ENCODE data around the gene CNN2.

Gene CNN2

DNA sequence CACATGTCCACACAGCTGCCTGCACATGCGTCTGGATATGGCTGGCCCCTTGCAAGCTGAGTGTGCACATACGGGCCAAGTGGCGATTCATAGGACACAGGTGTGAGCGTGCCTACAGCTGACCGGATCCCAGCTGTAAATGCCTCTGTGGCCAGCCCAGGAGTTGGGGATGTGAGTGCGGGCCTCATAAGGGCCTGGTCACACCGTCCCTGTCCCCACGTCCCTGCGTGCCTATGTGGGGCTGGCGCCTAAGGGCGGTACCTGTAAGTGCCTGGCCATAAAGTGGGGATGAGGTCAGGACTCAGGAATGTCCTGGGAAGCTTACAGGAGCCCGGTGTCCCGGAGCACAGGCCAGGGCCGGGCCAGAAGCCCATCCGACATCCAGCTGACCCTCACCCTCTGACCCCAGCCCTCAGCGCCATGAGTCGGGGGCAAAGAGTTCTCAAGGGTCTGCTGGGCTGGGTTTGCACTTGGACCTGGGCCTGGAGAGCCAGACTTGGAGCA lies 39.2 kb downstream of the CNN2 start:
- no peak for DNase-seq (ENCODE audit: low read depth in 2 of 2)

DNA sequence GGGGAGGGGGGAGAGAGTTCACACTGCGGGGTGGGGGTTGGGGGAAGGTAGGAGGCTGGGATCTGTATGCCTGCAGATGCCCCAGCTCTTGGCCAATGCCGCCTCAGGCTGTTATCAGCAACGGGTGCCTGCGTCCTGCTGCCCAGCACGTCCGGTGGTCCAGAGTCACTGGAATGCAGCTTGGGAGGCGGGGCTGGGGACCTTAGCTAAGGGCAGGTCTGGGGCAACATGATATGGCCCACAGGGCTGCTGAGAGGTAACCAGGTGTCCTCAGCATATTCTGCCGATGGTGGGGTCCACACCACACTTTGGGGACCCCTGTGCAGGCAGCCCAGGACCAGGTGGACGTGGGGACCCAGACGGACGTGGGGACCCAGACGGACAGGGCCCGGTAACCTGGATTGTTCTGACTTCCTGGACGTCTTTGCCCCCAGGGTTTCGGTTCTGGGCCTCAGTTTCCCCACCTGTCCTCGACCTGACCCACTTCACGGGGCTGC lies 39.9 kb downstream of the CNN2 start:
- DNase-seq (ENCODE audit: low read depth in 2 of 2), result no peak

DNA sequence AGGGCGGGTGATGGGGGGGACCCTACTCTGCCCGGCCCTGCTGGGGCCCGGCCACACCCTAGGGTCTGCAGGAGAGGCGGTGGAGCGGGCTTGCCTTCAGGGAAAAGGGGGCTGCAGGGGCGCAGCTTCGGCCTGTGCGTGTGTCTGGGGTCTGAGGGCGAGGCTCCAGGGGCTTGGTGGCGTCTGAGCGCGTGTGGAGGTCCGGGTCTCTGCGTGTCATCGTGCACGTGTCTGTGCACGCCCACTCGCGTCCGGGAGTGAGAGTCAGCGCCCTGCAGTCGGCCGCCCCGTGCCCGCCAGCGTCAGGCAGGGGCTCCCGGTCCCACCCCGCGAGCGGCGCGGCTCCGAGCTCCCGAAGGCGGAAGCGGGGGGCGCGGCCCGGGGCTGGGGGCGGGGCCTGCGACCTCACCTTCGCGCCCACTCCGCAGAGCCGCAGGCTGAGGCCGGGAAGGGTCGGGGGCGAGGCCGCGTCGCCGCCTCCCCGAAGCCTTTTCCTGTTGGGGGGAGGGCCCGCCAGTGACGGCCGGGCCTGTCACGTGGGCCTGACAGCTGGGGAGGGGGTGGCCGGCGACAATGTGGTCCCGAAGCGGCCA lies 40.4 kb downstream of the CNN2 start, which contains the start of gene ARHGAP45:
TSS of gene ARHGAP45 (plus strand) at position 420 of the 593 bp plus-strand sequence. CDS start 239 bp downstream, outside the sequence.
- peak; percentile 68 to 73 for DNase-seq (ENCODE audit: low read depth in 2 of 2)

DNA sequence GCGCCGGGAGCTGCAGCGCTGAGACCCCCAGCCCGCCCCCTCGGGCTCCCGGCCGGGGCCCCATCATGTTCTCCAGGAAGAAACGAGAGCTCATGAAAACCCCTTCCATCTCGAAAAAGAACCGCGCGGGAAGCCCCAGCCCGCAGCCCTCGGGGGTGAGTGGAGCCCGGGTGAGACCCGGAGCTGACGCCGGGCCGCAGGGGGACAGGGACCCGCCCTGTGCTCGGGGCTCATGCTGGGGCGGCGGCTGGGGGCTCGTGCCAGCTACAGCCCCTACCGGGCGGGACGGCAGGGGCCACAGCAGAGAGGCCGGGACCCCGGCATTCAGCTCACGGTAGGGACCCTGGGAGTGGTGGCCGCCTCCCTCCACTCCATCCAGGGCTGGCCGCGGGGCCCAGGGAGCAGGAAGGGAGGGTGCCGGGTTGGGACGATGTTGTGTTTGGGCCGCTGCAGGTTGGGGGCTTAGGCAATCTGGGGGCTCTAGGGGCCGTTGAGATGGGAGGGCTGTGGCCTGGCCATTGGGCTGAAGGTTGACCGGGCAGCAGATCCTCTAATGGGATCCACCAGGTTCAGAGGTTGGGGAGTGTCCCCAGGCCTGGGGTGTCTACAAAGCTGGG lies 41.0 kb downstream of the CNN2 start:
- peak in 1 of 2 donors; percentile 48 for DNase-seq (ENCODE audit: low read depth in 2 of 2)

DNA sequence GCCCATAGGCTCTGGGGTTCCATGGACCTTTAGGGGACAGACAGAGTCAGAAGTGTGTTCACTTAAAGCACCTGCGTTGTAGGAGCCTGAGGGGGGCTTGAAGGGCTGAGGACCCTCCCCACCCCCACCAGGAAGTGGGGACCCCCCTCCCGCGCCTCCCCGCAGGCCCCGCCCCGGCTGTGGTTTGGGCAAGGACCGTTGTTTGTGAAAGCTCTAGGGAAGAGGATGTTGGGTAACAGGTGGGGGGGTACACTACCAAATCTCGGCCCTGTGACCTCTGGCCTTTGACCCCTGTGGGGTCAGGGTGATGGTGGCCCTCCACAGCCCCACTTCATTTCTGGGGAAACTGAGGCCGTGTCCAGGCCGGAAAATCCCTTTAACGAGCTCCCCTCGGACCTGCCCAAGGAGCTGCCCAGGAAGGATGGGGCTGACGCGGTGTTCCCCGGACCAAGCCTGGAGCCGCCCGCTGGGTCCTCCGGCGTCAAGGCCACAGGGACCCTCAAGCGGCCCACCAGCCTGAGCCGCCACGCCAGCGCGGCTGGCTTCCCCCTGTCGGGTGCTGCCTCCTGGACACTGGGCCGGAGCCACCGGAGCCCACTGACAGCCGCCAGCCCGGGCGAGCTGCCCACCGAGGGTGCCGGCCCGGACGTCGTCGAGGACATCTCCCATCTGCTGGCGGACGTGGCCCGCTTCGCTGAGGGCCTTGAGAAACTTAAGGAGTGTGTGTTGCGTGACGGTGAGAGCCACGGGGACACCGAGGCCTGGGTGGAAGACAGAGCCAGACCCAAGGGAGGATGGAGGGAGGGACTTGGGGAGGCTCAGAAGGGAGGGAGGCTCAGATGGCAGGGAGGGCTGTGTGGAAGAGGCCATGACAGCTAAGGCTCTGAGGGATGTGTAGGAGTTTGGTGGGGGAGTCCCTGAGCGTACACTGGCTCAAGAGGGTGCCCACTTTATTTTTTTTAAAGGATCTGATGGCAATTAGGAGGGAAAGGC lies 41.9 kb downstream of the CNN2 start:
- DNase-seq (ENCODE audit: low read depth in 2 of 2), result no peak

DNA sequence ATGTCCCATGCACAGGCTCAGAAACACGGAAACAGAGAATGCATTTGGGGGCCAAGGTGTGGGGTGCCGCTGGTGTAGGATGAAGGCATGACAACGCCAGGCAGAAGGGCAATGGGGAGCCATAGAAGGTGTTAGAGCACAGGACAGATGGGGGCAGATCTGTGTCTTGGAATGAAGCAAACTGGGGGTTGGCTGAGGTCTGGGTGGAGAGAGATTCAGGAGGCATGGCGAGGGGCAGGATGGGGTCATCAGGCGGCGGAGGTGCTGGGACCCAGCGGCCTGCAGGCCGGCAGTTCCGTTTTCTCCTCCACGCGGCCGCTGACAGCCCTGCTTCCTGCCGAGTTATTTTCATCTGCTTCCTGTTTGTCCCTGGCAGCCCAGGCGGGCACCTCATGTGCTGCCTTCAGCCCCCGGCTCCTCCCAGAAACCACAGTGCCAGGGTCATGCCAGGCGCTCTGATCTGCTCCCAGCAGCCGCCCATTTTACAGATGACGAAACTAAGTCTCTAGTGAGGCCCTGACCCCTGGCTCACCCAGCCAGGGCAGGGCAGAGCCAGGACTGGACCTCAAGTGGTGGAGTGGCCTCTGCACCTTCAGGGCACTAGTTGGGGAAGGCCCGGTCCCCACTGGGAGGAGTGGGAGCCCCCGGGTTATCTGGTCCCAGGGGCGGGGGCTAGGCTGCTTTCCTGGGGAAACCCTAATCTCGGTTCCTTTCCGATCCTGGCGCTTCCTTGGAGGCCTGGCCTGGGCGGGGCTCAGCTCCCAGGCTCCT lies 42.8 kb downstream of the CNN2 start:
- DNase-seq (ENCODE audit: low read depth in 2 of 2), result peak in 1 of 2 donors; percentile 47

DNA sequence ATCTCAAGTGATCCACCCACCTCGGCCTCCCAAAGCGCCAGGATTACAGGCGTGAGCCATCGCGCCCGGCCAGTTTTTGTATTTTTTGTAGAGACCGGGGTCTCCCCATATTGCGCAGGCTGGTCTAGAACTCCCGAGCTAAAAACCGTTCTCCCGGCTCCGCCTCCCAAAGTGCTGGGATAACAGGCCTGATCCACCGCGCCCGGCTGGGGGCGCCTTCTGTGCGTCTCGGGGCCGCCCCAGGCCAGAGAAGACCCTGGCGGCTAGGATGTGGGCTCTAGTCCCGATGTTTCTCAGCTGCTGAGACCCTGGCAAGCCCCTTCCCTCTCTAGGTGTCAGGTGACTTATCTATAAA lies 44.1 kb downstream of the CNN2 start:
- DNase-seq (ENCODE audit: low read depth in 2 of 2), result no peak

DNA sequence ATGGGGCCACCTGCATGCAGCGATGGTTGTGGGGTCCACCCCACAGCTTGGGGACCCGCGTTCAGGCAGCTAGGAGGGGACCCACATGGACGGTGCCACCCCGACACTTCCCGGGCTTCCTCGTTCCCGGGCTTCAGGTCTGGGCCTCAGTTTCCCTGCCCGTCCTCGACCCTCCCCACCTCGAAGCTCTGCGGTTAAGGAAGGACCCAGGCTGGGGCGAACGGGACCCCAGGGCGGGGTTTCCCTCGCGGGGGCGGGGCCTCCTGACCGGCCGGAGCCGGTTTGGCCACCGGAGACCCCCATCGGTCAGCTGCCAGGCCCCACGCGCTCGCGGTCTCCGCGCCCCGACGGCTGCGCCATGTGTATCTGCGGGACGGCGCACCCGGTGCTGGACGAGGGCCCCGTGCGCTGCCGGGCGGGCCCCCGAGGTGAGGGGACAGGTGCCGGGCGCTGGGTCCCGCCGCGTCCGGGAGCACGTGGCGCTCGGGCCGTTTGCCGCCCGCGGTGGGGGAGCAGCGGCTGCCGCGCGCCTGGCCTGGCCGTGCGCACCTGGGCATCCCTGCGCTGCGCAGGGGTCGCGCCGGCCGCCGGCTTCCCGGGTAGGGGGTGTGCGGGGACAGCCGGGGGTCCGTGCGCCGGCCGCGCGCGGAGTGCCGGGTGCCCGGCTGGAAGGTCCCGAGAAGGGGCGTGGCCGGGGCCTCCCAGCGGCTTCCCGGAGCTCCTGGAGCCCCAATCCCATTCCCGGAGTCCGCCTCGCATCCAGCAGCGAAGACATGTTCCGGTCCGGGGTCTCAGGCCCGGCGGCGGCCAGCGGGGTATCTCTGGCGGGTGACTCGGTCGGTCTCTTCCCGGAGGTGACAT lies 44.8 kb downstream of the CNN2 start:
- no peak for DNase-seq (ENCODE audit: low read depth in 2 of 2)

DNA sequence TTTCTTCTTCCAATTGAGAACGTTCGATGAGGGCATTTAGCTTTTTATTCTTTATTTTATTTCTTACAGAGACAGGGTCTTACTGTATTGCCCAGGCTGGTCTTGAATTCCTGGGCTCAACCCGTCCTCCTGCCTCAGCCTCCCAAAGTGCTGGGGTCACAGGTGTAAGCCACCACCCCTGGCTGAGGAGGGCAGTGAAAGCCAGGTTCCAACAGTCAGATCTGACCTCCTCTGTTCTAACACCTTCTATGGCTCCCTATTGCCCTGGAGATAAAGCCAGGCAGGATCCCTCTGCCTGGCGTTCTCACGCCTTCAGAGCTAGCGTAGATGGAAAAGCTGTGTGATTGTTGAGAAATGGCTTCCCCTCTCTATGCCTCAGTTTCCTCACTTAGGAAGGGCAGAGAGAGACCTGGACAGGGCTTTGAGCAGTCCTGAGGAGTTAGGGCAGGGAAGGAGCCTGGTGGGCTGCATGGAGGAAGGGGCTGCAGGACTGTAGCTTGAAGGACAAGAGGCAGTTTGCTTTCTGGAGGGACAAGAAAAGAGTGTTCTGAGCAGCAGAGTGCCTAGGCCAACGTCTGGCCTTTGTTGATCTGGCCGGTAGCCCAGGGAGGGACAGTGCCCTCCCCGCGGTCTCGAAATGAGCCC lies 46.1 kb downstream of the CNN2 start:
- DNase-seq (ENCODE audit: low read depth in 2 of 2), result no peak

DNA sequence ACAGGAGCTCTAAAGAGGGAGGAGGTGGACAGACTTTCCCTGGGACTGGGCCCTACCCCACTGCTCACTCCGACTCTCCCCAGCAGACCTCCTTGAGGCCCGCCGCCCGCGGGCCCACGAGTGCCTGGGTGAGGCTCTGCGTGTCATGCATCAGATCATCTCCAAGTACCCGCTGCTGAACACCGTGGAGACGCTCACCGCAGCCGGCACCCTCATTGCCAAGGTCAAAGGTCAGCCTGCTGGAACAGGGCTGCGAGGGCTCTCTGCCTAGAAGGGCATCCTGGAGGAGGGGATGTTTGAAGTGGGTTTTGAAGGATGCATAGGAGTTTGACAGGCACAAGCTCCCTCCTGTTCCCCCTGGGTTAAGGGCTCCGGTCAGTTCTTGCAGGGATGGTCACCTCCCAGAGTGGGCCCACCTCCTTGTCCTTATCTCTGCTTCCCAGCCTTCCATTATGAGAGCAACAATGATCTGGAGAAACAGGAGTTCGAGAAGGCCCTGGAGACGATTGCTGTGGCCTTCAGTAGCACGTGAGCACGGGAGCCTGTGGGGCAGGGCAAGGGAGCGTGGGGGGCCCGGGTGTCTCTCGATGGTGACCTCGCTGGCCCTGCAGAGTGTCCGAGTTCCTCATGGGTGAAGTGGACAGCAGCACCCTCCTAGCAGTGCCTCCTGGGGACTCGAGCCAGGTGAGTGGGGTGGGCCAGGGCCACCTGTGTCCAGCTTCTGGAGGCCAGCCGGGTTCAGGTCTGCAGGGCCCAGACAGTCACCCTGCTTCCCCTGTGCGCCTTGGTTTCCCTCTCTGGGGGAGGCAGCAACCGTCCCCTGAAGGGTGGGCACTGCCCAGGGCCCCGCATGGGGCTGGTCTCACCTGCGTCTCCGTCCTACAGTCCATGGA lies 46.9 kb downstream of the CNN2 start:
- DNase-seq (ENCODE audit: low read depth in 2 of 2), result no peak

DNA sequence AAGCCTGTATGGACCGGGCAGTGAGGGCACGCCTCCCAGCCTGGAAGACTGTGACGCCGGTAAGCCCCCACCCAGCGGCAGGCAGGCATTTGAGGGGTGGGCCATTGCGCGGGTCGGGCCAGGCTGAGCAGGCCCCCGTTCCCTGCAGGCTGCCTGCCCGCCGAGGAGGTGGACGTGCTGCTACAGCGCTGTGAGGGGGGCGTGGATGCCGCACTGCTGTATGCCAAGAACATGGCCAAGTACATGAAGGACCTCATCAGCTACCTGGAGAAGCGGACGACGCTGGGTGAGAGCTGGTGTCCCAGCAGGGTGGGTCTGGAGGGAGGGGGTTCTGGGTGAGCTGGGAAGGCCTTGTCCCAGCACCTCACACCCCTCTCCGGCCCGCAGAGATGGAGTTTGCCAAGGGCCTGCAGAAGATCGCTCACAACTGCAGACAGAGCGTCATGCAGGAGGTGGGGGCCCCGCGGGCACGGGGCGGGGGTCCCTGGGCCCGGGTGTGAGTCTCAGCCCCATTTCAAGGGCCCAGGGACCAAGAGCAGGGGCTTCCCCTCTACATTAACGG lies 47.6 kb downstream of the CNN2 start:
- no peak for DNase-seq (ENCODE audit: low read depth in 2 of 2)

DNA sequence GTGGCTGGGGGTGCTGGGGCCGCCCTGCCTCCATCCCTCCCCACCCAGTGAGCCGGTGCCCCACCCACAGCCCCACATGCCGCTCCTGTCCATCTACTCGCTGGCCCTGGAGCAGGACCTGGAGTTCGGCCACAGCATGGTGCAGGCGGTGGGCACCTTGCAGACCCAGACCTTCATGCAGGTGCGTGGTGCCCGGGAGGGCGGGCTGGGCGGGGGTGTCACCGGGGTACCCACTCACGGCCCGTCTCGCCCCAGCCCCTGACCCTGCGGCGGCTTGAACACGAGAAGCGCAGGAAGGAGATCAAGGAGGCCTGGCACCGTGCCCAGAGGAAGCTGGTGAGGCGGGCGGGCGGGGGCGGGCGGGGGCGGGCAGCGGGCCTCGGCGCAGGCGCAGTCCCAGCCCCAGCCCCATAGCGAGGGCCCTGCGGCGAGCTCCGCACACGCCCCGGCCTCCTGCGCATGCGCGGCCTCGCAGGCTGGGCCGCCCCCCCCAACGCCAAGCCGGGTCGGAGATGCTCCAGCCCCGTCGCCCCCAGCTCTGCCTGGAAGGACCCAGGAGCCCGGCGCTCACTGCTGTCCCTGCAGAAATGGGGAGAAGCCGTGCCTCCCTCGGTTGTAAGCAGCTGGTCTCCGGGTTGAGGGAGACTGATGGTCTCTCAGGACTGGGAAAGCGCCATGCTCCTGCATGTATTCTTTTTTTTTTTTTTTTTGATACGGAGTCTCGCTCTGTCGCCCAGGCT lies 48.3 kb downstream of the CNN2 start:
- peak; percentile 87 to 88 for DNase-seq (ENCODE audit: low read depth in 2 of 2)

DNA sequence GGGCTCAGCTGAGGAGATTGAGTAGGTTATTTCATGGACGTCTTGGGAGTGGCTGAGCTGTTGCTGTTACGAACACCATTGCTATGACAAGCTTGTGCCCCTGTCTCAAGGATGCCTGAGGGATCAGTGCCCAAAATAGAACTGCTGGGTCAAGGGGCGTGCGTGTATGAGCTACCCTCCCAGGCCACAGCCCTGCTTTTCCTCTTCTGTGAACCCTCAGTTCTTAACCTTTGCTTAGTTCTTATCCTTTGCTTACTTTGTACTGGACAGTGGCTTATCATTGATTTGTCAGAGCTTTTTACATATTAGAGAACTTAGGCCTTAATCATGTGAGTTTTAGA lies 49.6 kb downstream of the CNN2 start:
- no peak for DNase-seq (ENCODE audit: low read depth in 2 of 2)

DNA sequence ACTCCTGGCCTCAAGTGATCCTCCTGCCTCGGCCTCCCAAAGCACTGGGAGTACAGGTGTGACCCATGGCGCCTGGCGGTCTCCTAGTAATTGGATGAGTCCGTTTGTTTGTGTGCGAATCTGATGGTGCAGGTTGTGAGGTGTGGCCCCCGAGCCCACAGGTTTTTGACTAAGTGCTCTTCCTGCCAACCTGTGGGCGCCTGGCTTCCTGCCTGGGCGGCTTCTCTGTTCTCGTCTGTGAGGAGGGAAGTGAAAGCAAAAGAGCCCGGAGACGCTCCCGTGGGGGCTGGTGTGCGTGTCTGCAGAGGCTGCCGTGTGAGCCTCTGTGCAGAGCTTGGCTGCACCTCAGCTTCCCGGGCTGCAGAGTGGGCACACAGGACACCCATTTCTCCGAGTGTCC lies 50.5 kb downstream of the CNN2 start:
- peak; percentile 82 to 90 for DNase-seq (ENCODE audit: low read depth in 2 of 2)

DNA sequence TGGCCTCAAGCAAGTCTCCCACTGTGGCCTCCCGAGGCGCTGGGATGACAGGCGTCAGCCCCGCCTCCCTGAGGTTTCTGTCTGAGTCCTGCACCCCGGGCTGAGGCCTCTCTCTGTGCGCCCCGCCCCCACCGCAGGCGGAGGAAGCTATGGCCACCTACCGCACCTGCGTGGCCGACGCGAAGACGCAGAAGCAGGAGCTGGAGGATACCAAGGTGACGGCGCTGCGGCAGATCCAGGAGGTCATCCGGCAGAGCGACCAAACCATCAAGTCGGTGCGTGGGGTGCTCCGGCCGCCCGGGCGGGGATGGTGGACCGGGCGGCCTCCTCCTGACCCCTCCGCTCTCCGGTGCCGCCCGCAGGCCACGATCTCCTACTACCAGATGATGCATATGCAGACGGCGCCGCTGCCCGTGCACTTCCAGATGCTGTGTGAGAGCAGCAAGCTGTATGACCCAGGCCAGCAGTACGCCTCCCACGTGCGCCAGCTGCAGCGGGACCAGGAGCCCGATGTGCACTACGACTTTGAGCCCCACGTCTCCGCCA lies 53.2 kb downstream of the CNN2 start:
- no peak for DNase-seq (ENCODE audit: low read depth in 2 of 2)

DNA sequence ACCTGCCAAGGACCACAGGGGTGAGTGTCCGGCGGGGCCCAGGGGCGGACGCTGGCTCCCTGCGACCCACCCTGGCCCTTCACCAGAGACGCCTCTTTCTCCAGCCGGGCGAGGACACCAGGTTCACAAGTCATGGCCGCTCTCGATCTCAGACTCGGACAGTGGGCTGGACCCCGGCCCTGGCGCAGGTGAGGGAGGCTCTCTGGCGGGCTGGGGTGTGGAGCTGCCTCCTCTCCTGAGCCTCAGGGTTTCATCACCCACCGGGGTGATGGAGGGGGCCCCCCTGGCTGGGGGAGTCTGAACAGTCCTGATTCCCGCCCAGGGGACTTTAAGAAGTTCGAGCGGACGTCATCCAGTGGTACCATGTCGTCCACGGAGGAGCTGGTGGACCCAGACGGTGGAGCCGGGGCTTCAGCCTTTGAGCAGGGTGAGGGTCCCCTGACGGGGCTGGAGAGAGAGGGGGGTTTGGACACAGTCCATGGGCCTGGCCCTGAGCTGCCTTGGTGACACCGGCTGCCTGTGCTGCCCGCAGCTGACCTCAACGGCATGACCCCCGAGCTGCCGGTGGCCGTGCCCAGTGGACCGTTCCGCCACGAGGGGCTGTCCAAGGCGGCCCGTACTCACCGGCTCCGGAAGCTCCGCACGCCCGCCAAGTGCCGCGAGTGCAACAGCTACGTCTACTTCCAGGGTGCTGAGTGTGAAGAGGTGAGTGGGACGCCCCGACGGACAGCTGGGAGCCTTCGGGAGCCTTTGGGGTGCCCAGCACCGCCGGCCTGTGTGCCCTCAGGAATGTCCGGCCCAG lies 54.2 kb downstream of the CNN2 start:
- DNase-seq (ENCODE audit: low read depth in 2 of 2), result no peak
